ENCODE measurements around the gene ZCCHC18.
A peak's percentile ranks its signal among the peaks of the same experiment; 100 is the strongest.

ZCCHC18 gene

GRCh38 chrX:104113222-104113965 is 1.1 kb downstream of the ZCCHC18 start:
- peak; percentile 45 to 53 for DNase-seq (ENCODE audit: low read depth in 2 of 2)
- peak; percentile 48 for TF ChIP-seq CTCF (IDR thresholded peaks at IDR 0.05; ENCODE audit: low read depth, low read length)
- H3K4me3 ChIP-seq (replicated peaks in 1 of 2; ENCODE audit: low read depth in 2 of 2, low read length in 2 of 2) = peak overlapping the region; percentile 60 to 63

GRCh38 chrX:104117759-104118158 is 5.4 kb downstream of the ZCCHC18 start:
- no peak for DNase-seq (ENCODE audit: low read depth in 2 of 2)
- no peak overlapping the region for H3K4me3 ChIP-seq (replicated peaks in 1 of 2; ENCODE audit: low read depth in 2 of 2, low read length in 2 of 2)
- TF ChIP-seq CTCF (IDR thresholded peaks at IDR 0.05; ENCODE audit: low read depth, low read length) = no peak

- no peak overlapping the region for H3K4me3 ChIP-seq (replicated peaks in 1 of 2; ENCODE audit: low read depth in 2 of 2, low read length in 2 of 2)
- no peak for DNase-seq (ENCODE audit: low read depth in 2 of 2)
- TF ChIP-seq CTCF (IDR thresholded peaks at IDR 0.05; ENCODE audit: low read depth, low read length) = no peak
Observed at GRCh38 chrX:104118765-104119164, 6.4 kb downstream of the ZCCHC18 start.

- TF ChIP-seq CTCF (IDR thresholded peaks at IDR 0.05; ENCODE audit: low read depth, low read length) = no peak
- no peak overlapping the region for H3K4me3 ChIP-seq (replicated peaks in 1 of 2; ENCODE audit: low read depth in 2 of 2, low read length in 2 of 2)
- DNase-seq (ENCODE audit: low read depth in 2 of 2) = no peak
Observed at GRCh38 chrX:104122829-104123228, 10.5 kb downstream of the ZCCHC18 start.

- no peak for TF ChIP-seq CTCF (IDR thresholded peaks at IDR 0.05; ENCODE audit: low read depth, low read length)
- no peak overlapping the region for H3K4me3 ChIP-seq (replicated peaks in 1 of 2; ENCODE audit: low read depth in 2 of 2, low read length in 2 of 2)
- peak; percentile 33 to 49 for DNase-seq (ENCODE audit: low read depth in 2 of 2)
Observed at GRCh38 chrX:104126856-104127255, 14.5 kb downstream of the ZCCHC18 start.

- DNase-seq (ENCODE audit: low read depth in 2 of 2) = no peak
- no peak for TF ChIP-seq CTCF (IDR thresholded peaks at IDR 0.05; ENCODE audit: low read depth, low read length)
- no peak overlapping the region for H3K4me3 ChIP-seq (replicated peaks in 1 of 2; ENCODE audit: low read depth in 2 of 2, low read length in 2 of 2)
Observed at GRCh38 chrX:104130808-104131207, 18.5 kb downstream of the ZCCHC18 start.
